NCI-H748 (cell line): ENCODE results near the gene RABGAP1L.
"Not testable (repeated sequence)": the region's sequence is repeated elsewhere in the genome, so short reads cannot be mapped to it uniquely, and the experiment has no call there.

Experiments used
- DNase-seq: peaks from one replicate; lab custom pipeline; 2025; ENCODE audit not compliant: unreplicated experiment; lab: John Stamatoyannopoulos, UW

RABGAP1L gene

DNA sequence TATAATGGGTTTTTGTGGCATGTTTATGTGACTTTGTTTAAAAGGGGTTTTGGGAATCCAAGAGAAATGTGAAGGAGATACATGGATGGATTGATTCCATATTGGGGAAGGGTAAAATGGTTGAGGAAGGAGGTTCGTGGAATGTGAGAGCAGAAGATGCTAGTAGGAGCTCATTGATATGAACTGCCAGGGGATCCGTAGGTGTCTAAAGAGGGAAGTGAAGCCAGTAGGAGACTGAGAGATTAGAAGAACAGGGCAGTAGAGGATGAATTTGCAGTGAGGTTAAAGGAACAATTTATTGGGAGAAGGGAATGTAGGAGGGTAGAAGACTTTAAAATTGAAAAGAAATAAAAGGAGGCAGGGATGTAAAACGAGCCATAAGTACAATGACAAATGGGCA lies 541.0 kb downstream of the RABGAP1L start:
- DNase-seq = no peak

DNA sequence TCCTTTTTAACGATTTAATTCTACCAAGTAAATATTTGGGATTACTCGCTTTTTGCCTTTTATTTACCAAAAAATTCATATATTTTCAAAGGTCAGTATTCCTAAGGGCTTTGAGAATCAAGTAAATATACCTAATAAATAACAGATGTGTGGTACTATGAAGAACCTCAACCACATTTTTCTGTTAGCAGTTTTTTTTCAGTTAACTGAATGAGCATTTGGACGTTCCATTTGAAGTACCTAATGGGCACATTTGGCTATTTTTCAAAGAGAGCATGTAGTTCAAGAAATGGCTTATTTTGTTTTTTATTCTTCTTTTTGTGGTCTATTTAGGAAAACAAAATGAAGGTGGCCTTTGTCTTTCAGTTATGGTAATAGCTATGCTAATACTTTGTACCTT lies 541.5 kb downstream of the RABGAP1L start:
- no peak for DNase-seq

- DNase-seq = no peak
Measured at GRCh38 chr1:174701565-174701964, 542.2 kb downstream of the RABGAP1L start.

GRCh38 chr1:174702011-174702410 lies 542.7 kb downstream of the RABGAP1L start:
- no peak for DNase-seq

DNA sequence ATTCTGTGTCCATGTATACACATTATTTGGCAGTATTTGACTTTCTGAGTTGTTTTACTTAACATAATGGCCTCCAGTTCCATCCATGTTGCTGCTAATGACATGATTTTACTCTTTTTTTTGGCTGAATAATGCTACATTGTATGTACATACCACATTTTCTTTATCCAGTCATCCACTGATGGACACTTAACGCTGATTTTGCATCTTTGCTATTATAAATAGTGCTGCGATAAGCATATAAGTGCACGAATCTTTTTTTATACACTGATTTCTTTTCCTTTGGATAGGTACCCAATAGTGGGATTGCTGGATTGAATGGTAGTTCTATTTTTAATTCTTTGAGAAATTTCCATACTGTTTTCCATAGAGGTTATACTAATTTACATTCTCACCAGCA lies 544.0 kb downstream of the RABGAP1L start:
- no peak for DNase-seq

DNA sequence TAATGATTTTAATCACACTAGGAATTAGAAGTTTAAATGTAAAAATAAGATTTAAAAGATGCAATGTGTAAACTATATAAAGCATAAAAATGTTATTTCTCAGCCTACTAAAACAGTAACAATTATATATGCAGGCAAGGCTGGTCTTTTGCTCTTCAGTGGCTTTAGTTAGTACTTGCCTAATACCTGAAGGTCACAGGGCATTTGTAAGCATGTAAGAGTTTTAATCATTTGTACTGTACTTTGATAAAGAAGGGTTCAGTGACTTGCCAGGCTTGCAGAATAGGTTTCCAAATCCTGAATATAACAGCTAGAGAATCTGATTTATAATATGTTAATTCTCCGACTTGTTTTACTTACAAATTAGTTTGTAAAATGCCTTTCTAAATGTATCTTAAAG lies 545.0 kb downstream of the RABGAP1L start:
- DNase-seq = no peak

DNA sequence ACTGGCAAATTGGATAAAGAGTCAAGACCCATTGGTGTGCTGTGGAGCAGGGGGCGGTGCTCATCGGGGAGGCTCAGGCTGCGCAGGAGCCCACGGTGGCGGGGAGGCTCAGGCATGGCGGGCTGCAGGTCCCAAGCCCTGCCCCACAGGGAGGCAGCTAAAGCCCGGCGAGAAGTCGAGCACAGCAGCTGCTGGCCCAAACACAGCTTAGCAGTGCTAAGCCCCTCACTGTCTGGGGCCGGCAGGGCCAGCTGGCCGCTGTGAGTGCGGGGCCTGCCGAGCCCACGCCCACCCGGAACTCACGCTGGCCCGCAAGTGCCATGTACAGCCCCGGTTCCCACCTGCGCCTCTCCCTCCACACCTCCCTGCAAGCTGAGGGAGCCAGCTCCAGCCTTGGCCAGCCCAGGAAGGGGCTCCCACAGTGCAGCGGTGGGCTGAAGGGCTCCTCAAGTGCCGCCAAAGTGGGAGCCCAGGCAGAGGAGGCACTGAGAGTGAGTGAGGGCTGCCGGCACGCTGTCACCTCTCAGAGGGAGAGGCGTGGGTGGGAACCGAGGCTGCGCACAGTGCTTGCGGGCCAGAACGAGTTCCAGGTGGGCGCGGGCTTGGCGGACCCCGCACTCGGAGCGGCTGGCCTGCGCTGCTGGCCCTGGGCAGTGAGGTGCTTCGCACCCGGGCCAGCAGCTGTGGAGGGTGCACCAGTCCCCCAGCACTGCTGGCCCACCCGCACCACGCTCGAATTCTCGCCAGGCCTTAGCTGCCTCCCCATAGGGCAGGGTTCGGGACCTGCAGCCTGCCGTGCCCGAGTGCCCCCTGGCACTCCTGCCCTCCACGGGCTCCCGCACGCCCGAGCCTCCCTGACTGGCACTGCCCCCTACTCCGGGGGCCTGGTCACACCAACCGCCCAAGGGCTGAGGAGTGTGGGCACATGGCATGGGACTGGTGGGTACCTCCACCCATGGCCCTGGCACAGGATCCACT lies 551.8 kb downstream of the RABGAP1L start:
- no peak for DNase-seq

DNA sequence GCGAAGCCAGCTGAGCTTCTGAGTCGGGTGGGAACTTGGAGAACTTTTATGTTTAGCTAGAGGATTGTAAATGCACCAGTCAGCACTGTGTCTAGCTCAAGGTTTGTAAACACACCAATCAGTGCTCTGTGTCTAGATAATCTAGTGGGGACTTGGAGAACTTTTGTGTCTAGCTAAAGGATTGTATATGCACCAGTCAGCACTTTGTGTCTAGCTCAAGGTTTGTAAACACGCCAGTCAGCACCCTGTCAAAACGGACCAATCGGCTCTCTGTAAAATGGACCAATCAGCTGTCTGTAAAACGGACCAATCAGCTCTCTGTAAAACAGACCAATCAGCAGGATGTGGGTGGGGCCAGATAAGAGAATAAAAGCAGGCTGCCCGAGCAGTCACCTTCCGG lies 552.5 kb downstream of the RABGAP1L start:
- DNase-seq = not testable (repeated sequence)

- no peak for DNase-seq
Measured at GRCh38 chr1:174712541-174712940, 553.2 kb downstream of the RABGAP1L start.

GRCh38 chr1:174713796-174714195 lies 554.5 kb downstream of the RABGAP1L start:
- no peak for DNase-seq

GRCh38 chr1:174719194-174719593 lies 559.9 kb downstream of the RABGAP1L start:
- no peak for DNase-seq

DNA sequence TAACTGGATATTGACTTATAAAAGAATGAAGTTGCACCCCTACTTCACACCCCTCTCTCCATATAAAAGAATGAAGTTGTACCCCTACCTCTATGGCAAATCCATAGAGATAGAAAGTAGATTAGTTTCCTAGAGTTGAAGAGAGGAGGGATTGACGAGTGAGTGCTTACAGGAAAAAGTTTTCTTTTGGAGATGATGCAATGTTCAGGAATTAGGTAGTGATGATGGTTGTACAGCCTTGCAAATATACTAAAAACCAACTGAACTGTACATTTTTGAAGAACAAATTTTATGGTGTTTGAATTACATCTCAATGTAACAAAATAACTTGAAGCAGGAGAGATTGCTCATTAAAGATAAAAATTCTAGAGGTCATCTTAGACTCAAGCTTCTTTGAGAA lies 561.3 kb downstream of the RABGAP1L start:
- DNase-seq = no peak

DNA sequence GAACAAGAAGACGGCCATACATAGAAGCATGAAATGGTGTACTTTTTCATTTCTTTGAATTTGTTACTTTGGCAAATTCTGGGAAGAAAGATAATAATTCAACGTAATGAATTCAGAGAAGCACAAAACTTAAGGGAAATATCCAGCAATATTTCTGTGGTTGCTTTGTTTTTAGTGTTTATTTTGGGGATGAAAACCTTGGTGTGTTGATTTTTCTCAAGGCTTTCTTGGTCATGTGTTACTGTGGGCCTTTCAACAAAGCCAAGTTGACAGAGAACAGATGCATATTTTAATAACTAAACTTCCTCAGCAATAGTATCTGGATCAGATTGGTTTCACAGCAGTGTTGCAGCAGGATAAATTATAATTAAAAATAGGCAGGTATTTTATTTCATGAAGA lies 561.9 kb downstream of the RABGAP1L start:
- no peak for DNase-seq

DNA sequence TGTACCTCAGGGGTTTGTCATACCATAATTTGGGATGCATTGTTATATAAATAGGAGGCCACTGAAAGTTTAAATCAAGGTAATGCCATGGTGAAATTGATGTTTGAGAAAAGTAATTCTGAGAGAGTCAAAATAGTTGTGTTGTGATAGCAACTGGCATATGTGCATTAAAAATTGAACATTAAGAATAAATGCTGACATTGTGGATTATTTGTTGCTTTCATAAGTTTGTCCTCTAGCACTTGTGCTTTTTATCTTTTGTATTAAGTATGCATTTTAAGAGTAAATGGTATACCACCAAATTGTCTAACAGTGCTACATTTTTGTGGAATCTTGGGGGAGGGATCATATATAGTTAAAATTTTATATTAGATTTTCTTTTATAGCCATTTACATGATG lies 564.5 kb downstream of the RABGAP1L start:
- DNase-seq = no peak

GRCh38 chr1:174724219-174724618 lies 564.9 kb downstream of the RABGAP1L start:
- DNase-seq = no peak

DNA sequence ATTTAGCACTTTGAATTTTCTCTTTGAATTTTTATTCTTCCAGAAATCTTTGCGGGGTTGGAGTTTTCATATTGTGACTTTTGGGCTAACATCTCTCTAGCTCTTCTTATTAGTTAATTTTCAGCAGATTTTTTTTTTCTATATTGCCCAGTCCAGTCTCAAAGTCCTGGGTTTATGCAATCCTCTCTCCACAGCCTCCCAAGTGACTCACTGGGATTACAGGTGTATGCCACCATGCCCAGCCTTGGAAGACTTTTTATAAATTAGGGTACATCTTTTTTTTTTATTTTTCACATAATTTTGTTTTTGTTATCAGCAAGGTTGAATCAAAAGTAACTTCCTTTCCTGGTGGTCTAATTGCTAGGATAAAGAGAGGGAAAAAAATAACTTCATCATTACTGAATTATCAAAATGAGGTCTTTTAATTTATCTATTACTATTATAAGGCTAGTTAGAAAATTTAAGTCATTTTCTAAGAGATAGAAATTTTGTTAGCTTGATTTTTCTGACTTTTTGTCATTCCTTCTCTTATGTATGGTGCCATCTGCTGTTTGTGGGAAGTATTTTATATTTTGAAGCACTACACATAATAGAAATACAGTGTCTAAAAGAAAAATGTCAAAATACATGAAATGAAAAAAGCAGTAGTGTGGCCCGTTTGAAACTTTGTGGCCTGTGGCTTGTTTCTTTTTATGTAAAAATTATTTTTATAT lies 567.0 kb downstream of the RABGAP1L start:
- DNase-seq = peak; percentile 36

DNA sequence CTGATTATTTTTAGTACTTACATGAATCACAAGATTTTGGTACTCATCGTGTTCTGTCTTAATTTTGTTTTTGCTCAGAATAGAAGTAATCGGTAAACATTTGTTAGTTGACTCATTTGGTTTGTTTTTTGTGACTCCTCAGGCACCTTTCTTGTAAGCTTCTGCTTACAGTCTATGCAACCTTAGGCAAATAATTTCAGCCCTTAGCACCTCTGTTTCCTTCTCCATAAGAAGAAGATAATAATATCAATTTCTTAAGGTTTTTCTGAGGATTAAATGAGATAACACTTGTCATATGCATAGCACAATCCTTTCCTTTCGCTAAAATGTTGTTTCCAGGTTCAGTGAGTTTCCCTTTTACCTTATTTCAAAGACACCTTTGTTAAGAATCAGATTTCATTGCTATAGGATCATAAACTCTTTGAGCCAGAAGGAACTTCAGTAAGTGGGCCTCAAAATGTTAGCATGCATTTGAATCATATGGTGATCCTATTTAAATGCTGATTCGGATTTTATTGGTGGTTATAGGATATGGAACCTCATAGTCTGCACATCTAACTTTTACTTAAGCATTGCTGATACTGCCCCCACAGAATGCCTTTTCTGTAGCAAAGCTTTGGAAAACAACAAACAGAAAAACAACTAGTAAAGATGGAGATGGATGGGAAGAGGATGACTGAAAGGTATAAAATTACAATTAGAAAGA lies 567.7 kb downstream of the RABGAP1L start:
- DNase-seq = no peak

DNA sequence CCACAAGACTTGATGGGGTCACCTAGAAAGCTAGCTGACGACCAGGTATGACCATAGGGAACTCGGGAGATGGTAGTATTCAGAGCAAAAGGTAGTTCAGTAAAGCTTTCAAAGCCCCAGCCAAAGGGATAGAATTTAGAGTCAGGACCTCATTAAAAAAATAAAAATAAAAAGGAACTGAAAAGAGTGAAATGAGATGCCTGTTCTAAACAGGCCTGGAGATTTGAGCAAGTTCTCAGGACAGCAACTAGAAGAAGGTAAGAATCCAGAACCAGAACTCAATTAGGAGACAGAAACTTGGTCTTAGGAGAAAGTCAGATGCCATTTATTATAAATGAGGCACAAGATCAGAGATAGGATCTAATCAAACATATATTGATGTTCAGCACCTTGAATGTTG lies 575.0 kb downstream of the RABGAP1L start:
- DNase-seq = no peak

- DNase-seq = no peak
Measured at GRCh38 chr1:174736831-174737230, 577.5 kb downstream of the RABGAP1L start.

GRCh38 chr1:174740249-174740968 lies 581.1 kb downstream of the RABGAP1L start:
- no peak for DNase-seq
